Measurements from ENCODE around the gene GARIN5A. TPM values are rescaled to one million over a fixed set of nuclear protein-coding genes. Genes with fewer than 3 reads are reported as not detected.
"Not testable (repeated sequence)": the region's sequence is repeated elsewhere in the genome, so short reads cannot be mapped to it uniquely, and the experiment has no call there.

Gene GARIN5A
- total RNA-seq, 2 donors from 2014 or later = 5.9 to 16.8 TPM

DNA sequence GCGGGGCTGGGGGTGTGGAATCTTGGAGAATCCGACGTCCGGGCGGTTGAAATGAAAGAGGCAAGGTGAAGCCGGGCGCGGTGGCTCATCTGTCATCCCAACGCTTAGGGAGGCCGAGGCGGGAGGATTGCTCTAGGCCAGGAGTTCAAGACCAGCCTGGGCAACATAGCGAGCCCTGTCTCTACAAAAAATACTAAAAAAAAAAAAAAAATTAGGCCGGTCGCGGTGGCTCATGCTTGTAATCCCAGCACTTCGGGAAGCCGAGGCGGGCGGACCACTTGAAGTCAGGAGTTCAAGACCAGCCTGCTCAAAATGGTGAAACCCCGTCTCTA, 225 bp upstream of the GARIN5A start:
- TF ChIP-seq POLR2A (IDR thresholded peaks at IDR 0.05) (no peak), POLR2AphosphoS5 (IDR thresholded peaks at IDR 0.05) (no peak)
- TF ChIP-seq, protein P1, sequence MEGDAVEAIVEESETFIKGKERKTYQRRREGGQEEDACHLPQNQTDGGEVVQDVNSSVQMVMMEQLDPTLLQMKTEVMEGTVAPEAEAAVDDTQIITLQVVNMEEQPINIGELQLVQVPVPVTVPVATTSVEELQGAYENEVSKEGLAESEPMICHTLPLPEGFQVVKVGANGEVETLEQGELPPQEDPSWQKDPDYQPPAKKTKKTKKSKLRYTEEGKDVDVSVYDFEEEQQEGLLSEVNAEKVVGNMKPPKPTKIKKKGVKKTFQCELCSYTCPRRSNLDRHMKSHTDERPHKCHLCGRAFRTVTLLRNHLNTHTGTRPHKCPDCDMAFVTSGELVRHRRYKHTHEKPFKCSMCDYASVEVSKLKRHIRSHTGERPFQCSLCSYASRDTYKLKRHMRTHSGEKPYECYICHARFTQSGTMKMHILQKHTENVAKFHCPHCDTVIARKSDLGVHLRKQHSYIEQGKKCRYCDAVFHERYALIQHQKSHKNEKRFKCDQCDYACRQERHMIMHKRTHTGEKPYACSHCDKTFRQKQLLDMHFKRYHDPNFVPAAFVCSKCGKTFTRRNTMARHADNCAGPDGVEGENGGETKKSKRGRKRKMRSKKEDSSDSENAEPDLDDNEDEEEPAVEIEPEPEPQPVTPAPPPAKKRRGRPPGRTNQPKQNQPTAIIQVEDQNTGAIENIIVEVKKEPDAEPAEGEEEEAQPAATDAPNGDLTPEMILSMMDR (IDR thresholded peaks at IDR 0.05) = no peak
- Histone ChIP-seq H3K27ac (peak overlapping the region; percentile 72 to 75), H3K4me1 (replicated peaks) (peaks cover 4% of the 10 kb centered on the region), H3K4me3 (peak overlapping the region; percentile 89 to 91), H3K9me3 (no peaks in the 10 kb centered on the region), H3K36me3 (peaks cover 0 to 16% of the 10 kb centered on the region in 2 donors), H3K27me3 (replicated peaks; ENCODE audit: insufficient read depth) (no peaks in the 10 kb centered on the region)
- WGBS = 12% methylated on average over 20 of the region's 20 CpGs
- intact Hi-C loops (cut with DNase I) = no loop called here
- DNase-seq (ENCODE audit: low spot score) = no peak

DNA sequence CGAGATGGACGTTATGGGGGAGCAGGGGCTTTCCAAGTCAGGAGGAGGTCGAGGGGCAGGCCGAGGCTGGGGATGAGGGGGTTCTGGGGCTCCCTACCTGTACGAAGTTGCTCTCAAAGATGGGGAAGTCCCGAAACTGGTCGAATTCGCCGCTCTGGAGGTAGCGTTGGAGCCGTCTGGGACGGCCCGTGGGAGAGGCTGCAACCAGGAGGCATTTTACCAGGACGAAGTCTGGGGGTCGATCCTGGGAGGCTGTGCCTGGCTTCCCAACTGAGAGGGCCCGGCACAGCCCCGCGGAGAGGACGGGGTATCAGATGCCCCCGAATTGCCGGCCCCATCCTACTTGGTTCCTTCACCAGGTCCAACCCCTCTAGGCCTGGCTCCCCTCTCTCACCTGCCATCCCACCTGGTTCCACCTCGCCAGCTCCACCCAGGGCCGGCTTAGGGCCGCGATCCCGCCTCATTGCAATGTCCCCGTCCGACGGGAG, 868 bp downstream of the GARIN5A start:
- Histone ChIP-seq H3K4me3 (peak overlapping the region; percentile 89 to 91), H3K9me3 (no peaks in the 10 kb centered on the region)
- WGBS = 74% methylated on average over 29 of the region's 29 CpGs

DNA sequence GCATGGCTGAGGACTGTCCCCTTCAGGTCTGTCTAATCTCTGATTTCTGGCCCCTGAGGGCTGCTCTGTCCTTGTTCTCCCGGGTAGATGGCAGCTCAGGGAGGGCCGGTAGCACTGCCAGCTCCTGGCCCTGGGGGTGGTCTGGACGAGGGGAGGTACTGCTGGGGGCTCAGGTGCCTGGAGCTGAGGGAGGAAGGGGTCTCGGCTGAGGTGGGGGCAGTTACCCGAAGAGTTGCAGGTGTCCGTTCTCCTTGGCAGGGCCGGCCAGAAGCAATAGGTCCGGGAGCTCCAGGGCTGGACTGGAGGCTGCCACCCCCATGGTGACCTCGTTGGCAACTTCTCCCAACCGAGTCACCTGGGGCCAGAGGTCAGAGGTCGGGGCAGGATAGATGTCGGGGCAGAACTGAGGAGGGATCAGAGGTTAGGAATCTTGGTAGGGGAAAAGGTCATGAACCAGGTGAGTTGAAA, 1.5 kb downstream of the GARIN5A start:
- Histone ChIP-seq H3K4me1 (replicated peaks) (peaks cover 4% of the 10 kb centered on the region), H3K36me3 (peaks cover 0 to 7% of the 10 kb centered on the region in 2 donors), H3K9me3 (no peaks in the 10 kb centered on the region), H3K27me3 (replicated peaks; ENCODE audit: insufficient read depth) (no peaks in the 10 kb centered on the region), H3K27ac (no peak overlapping the region), H3K4me3 (no peak overlapping the region)
- DNase-seq (ENCODE audit: low spot score) = no peak
- intact Hi-C loops (cut with DNase I) = no loop called here
- no peak for TF ChIP-seq POLR2A (IDR thresholded peaks at IDR 0.05)
- no peak for TF ChIP-seq POLR2AphosphoS5 (IDR thresholded peaks at IDR 0.05)
- TF ChIP-seq, protein P1 (IDR thresholded peaks at IDR 0.05) = no peak
- 78% methylated on average over 12 of the region's 12 CpGs for WGBS

More for the DNA sequence above, 868 bp downstream of the GARIN5A start:
- peaks cover 0 to 12% of the 10 kb centered on the region in 2 donors for H3K36me3 ChIP-seq
- peak overlapping the region; percentile 72 to 75 for H3K27ac ChIP-seq
- DNase-seq (ENCODE audit: low spot score) = no peak
- TF ChIP-seq POLR2A (IDR thresholded peaks at IDR 0.05) (no peak), POLR2AphosphoS5 (IDR thresholded peaks at IDR 0.05) (no peak)
- TF ChIP-seq, protein P1 (IDR thresholded peaks at IDR 0.05) = no peak
- H3K27me3 ChIP-seq (replicated peaks; ENCODE audit: insufficient read depth) = no peaks in the 10 kb centered on the region
- H3K4me1 ChIP-seq (replicated peaks) = peaks cover 4% of the 10 kb centered on the region
- intact Hi-C loops (cut with DNase I) = no loop called here

DNA sequence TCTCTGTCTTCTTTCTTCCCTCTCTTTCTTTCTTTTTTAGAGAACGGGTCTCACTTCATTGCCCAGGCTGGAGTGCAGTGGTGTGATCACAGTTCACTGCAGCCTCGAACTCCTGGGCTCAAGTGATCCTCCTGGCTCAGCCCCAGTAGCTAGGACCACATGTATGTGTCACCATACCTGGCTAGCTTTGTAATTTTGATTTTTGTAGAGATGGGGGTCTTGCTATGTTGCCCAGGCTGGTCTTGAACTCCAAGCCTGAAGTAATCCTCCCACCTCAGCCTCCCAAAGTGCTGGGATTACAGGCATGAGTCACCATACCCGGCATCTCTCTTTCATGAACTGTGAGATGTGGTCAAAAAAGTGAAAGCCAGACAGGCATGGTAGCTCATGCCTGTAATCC, 3.3 kb downstream of the GARIN5A start:
- H3K27me3 ChIP-seq (replicated peaks; ENCODE audit: insufficient read depth); intact Hi-C loops (cut with DNase I); H3K4me1 ChIP-seq (replicated peaks); H3K9me3 ChIP-seq; DNase-seq (ENCODE audit: low spot score); H3K27ac ChIP-seq; H3K4me3 ChIP-seq; H3K36me3 ChIP-seq: not testable (repeated sequence)
- WGBS = 80% methylated on average over 3 of the region's 3 CpGs

DNA sequence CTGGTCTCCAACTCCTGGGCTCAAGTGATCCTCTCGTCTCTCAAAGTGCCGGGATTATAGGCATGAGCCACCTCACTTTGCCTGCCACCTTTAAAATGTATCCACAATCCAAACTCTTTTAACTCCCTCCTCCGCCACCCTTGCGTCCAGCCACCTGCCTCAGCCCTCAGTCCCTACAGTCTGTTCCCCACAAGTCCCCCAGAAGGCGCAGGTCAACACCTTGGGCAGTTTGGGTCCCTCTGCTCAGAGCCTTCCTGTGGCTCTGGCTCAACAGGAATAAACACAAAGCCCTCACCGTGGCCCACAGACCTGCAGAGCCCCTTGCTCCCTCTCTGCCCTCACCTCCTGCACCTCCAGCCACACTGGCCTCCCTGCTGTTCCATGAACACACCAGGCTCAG, 7.8 kb downstream of the GARIN5A start:
- no peak overlapping the region for H3K27ac ChIP-seq
- no peaks in the 10 kb centered on the region for H3K4me1 ChIP-seq (replicated peaks)
- DNase-seq (ENCODE audit: low spot score) = no peak
- intact Hi-C loops (cut with DNase I) = no loop called here
- WGBS = 90% methylated on average over 6 of the region's 6 CpGs
- H3K4me3 ChIP-seq = no peak overlapping the region
- no peaks in the 10 kb centered on the region for H3K9me3 ChIP-seq
- H3K27me3 ChIP-seq (replicated peaks; ENCODE audit: insufficient read depth) = no peaks in the 10 kb centered on the region
- no peaks in the 10 kb centered on the region for H3K36me3 ChIP-seq
- TF ChIP-seq, protein P1 (IDR thresholded peaks at IDR 0.05) = no peak
- no peak for TF ChIP-seq POLR2A (IDR thresholded peaks at IDR 0.05)
- TF ChIP-seq POLR2AphosphoS5 (IDR thresholded peaks at IDR 0.05) = no peak
